CD14-positive monocyte (primary cell): ENCODE measurements around the gene PBX3. TPM values are rescaled to one million over a fixed set of nuclear protein-coding genes. Genes with fewer than 3 reads are reported as not detected.

Source experiments
- DNase-seq, 3 donors: peaks; one replicate each; pipeline ENCODE4 v3.0.0-alpha.2; 2011 to 2022
- H2AFZ ChIP-seq: 2 replicates; pipeline ENCODE4 v1.6.0; 2012; ENCODE audit warnings: mild to moderate bottlenecking, low read depth, low read length, inconsistent platforms; ENCODE audit not compliant: insufficient read depth, poor library complexity, severe bottlenecking
- H3K27ac ChIP-seq, 2 donors: 1 replicate in 1 of 2; 2 replicates in 1 of 2; pipeline ENCODE4 v1.5.1; 2012 to 2013; ENCODE audit warnings: low read length in 2 of 2, control low read depth in 1 of 2, inconsistent platforms in 1 of 2, low read depth in 1 of 2, mild to moderate bottlenecking in 1 of 2
- H3K27me3 ChIP-seq, 2 donors: one replicate each; pipeline versions ENCODE4 v1.6.0 to v1.6.1; 2011 to 2013; ENCODE audit warnings: low read length in 2 of 2; ENCODE audit not compliant: control insufficient read depth in 2 of 2, insufficient read depth in 2 of 2
- H3K36me3 ChIP-seq, 2 donors: replicated peaks in 1 of 2; 1 replicate in 1 of 2; 2 replicates in 1 of 2; pipeline versions ENCODE4 v1.5.1 to v1.6.1; 2012 to 2013; ENCODE audit warnings: low read length in 2 of 2, control low read depth in 1 of 2, inconsistent platforms in 1 of 2, mild to moderate bottlenecking in 1 of 2; ENCODE audit not compliant: insufficient read depth in 2 of 2, control insufficient read depth in 1 of 2
- H3K4me1 ChIP-seq, 2 donors: 1 replicate in 1 of 2; 2 replicates in 1 of 2; pipeline versions ENCODE4 v1.5.1 to v1.6.1; 2012 to 2013; ENCODE audit warnings: low read length in 2 of 2, control low read depth in 1 of 2, inconsistent platforms in 1 of 2, mild to moderate bottlenecking in 1 of 2, moderate library complexity in 1 of 2; ENCODE audit not compliant: insufficient read depth in 2 of 2, control insufficient read depth in 1 of 2
- H3K4me2 ChIP-seq: replicated peaks from 2 replicates; pipeline ENCODE3; 2012; ENCODE audit warnings: low read length, moderate library complexity, mild to moderate bottlenecking; ENCODE audit not compliant: poor library complexity, severe bottlenecking; ENCODE audit errors: extremely low read depth
- H3K4me3 ChIP-seq, 3 experiments: fragments of 200-600 bp in 1 of 3; sonication (generic) in 1 of 3; replicated peaks in 1 of 3; 1 replicate in 2 of 3; 2 replicates in 1 of 3; pipeline ENCODE4 v1.5.1; 2011 to 2013; ENCODE audit warnings: low read length in 3 of 3, mild to moderate bottlenecking in 3 of 3, control low read depth in 2 of 3, low read depth in 2 of 3, inconsistent platforms in 1 of 3, moderate library complexity in 1 of 3
- H3K79me2 ChIP-seq: 2 replicates; pipeline ENCODE4 v1.6.0; 2012; ENCODE audit warnings: mild to moderate bottlenecking, control low read depth, inconsistent platforms, low read length, moderate library complexity; ENCODE audit not compliant: insufficient read depth
- H3K9ac ChIP-seq: 2 replicates; pipeline ENCODE4 v1.6.0; 2017; ENCODE audit warnings: low read length, mild to moderate bottlenecking; ENCODE audit not compliant: insufficient read depth, poor library complexity, severe bottlenecking
- H3K9me3 ChIP-seq, 2 donors: replicated peaks in 1 of 2; 1 replicate in 1 of 2; 2 replicates in 1 of 2; pipeline versions ENCODE4 v1.5.1 to v1.6.1; 2012 to 2013; ENCODE audit warnings: low read length in 2 of 2, control low read depth in 1 of 2; ENCODE audit not compliant: control insufficient read depth in 1 of 2, insufficient read depth in 1 of 2
- H4K20me1 ChIP-seq: 2 replicates; pipeline ENCODE4 v1.6.0; 2012; ENCODE audit warnings: mild to moderate bottlenecking, low read length, control low read depth, moderate library complexity; ENCODE audit not compliant: insufficient read depth
- H3K27ac Mint-ChIP-seq, 7 donors: one replicate each; pipeline ENCODE4 v1.8.0; 2020; ENCODE audit warnings: mild to moderate bottlenecking in 7 of 7, mixed read lengths in 7 of 7, moderate library complexity in 6 of 7, inconsistent platforms in 2 of 7
- H3K27me3 Mint-ChIP-seq, 3 donors: one replicate each; pipeline ENCODE4 v1.8.0; 2021 to 2022; ENCODE audit warnings: low read depth in 3 of 3, mild to moderate bottlenecking in 3 of 3, mixed read lengths in 3 of 3, moderate library complexity in 3 of 3, inconsistent platforms in 1 of 3
- H3K36me3 Mint-ChIP-seq, 2 donors: one replicate each; pipeline ENCODE4 v1.8.0; 2020; ENCODE audit warnings: mixed read lengths in 2 of 2, inconsistent platforms in 1 of 2, mild to moderate bottlenecking in 1 of 2
- H3K4me1 Mint-ChIP-seq: one replicate; pipeline ENCODE4 v1.8.0; 2020; ENCODE audit warnings: mild to moderate bottlenecking, mixed read lengths
- H3K4me3 Mint-ChIP-seq, 2 donors: one replicate each; pipeline ENCODE4 v1.8.0; 2020; ENCODE audit warnings: mild to moderate bottlenecking in 2 of 2, mixed read lengths in 2 of 2, moderate library complexity in 1 of 2
- H3K9me3 Mint-ChIP-seq, 7 donors: one replicate each; pipeline ENCODE4 v1.8.0; 2020 to 2022; ENCODE audit warnings: mixed read lengths in 7 of 7, mild to moderate bottlenecking in 6 of 7, moderate library complexity in 6 of 7, inconsistent platforms in 2 of 7
- CTCF ChIP-seq: fragments of 200-600 bp; IDR thresholded peaks from one replicate; pipeline ENCODE4 v1.8.0; 2022; ENCODE audit warnings: antibody characterized with exemption, mild to moderate bottlenecking
- WGBS: methylation state at CpG from one replicate; pipeline ENCODE4 v1.1.5; 2013; ENCODE audit warnings: missing lambda C conversion rate; ENCODE audit not compliant: insufficient coverage; 5-methylcytosine and 5-hydroxymethylcytosine counted together
- intact Hi-C, 2 donors: fragments of 100-400 bp; cut with micrococcal nuclease; formaldehyde crosslinking; loops; one replicate each; pipeline versions ENCODE4 v1.15.0 to v1.15.1; 2023
- polyA plus RNA-seq, 3 donors: library from polyadenylated mRNA; depleted of rRNA in 1 of 3; unstranded in 2 of 3; stranded (reverse) in 1 of 3; fragments of 300-500 nt in 2 of 3; fragments of >200 nt in 1 of 3; fragmentation: Illumina TruSeq in 2 of 3; gene quantifications; 1 replicate in 2 of 3; 2 replicates in 1 of 3; pipeline ENCODE4 v1.2.3, GENCODE V29; 2012 to 2021

Gene PBX3
- polyA plus RNA-seq, 3 donors = 6.6 to 22.7 (median 7.1) TPM

GRCh38 chr9:125914411-125914810 lies 167.2 kb downstream of the PBX3 start:
- Histone ChIP-seq H3K9ac (no peak overlapping the region), H3K27me3 (no peaks in the 10 kb centered on the region), H3K4me2 (no peak overlapping the region), H3K27ac (no peak overlapping the region), H3K79me2 (no peaks in the 10 kb centered on the region), H4K20me1 (no peaks in the 10 kb centered on the region), H3K36me3 (no peaks in the 10 kb centered on the region), H3K4me1 (no peaks in the 10 kb centered on the region), H3K9me3 (no peaks in the 10 kb centered on the region), H2AFZ (no peak overlapping the region), H3K4me3 (no peak overlapping the region)
- Mint-ChIP-seq H3K36me3 (peaks cover 13 to 15% of the 10 kb centered on the region in 2 donors), H3K4me1 (no peaks in the 10 kb centered on the region), H3K9me3 (no peaks in the 10 kb centered on the region), H3K4me3 (no peak overlapping the region), H3K27me3 (no peaks in the 10 kb centered on the region), H3K27ac (no peak overlapping the region)
- no peak for DNase-seq
- intact Hi-C loops = no loop called here
- no CpG with 5 or more reads among the region's 1 CpG for WGBS
- TF ChIP-seq CTCF = no peak

GRCh38 chr9:125915606-125916005 lies 168.4 kb downstream of the PBX3 start:
- H3K36me3 ChIP-seq = no peaks in the 10 kb centered on the region
- Mint-ChIP-seq H3K4me1 (no peaks in the 10 kb centered on the region), H3K4me3 (no peak overlapping the region), H3K27me3 (no peaks in the 10 kb centered on the region), H3K27ac (no peak overlapping the region), H3K36me3 (peaks cover 13 to 15% of the 10 kb centered on the region in 2 donors), H3K9me3 (no peaks in the 10 kb centered on the region)
- 100% methylated on average over 4 of the region's 8 CpGs for WGBS
- H4K20me1 ChIP-seq = no peaks in the 10 kb centered on the region
- no peaks in the 10 kb centered on the region for H3K27me3 ChIP-seq
- DNase-seq = no peak
- no peak overlapping the region for H3K4me2 ChIP-seq
- H3K4me1 ChIP-seq = no peaks in the 10 kb centered on the region
- H3K79me2 ChIP-seq = no peaks in the 10 kb centered on the region
- no peak overlapping the region for H3K27ac ChIP-seq
- H3K4me3 ChIP-seq = no peak overlapping the region
- H3K9ac ChIP-seq = no peak overlapping the region
- intact Hi-C loops = no loop called here
- no peaks in the 10 kb centered on the region for H3K9me3 ChIP-seq
- H2AFZ ChIP-seq = no peak overlapping the region
- no peak for TF ChIP-seq CTCF
